GM18511 (cell line): Measurements from ENCODE around the gene BTBD2.
"Not testable (repeated sequence)": the region's sequence is repeated elsewhere in the genome, so short reads cannot be mapped to it uniquely, and the experiment has no call there.

ENCODE experiments used
- ATAC-seq: cut with Tn5 transposase; IDR thresholded peaks from one replicate; pipeline ENCODE4 v1.9.1; 2021; ENCODE audit warnings: mild to moderate bottlenecking, moderate library complexity; ENCODE audit not compliant: unreplicated experiment

Gene BTBD2

GRCh38 chr19:2040647-2041432 lies 25.3 kb upstream of the BTBD2 start:
- no peak for ATAC-seq

- ATAC-seq: no peak
These were observed 24.6 kb upstream of the BTBD2 start for GRCh38 chr19:2039959-2040646.

- ATAC-seq: no peak
These were observed 23.8 kb upstream of the BTBD2 start for GRCh38 chr19:2039089-2039958.

- ATAC-seq: no peak
These were observed 23.0 kb upstream of the BTBD2 start for GRCh38 chr19:2038284-2039088.

- ATAC-seq: no peak
These were observed 22.2 kb upstream of the BTBD2 start for GRCh38 chr19:2037651-2038255.

- no peak for ATAC-seq
These were observed 20.9 kb upstream of the BTBD2 start for GRCh38 chr19:2036424-2036823.

- no peak for ATAC-seq
These were observed 20.1 kb upstream of the BTBD2 start for GRCh38 chr19:2035590-2035991.

- ATAC-seq: no peak
These were observed 19.4 kb upstream of the BTBD2 start for GRCh38 chr19:2034729-2035589.

- not testable (repeated sequence) for ATAC-seq
These were observed 18.7 kb upstream of the BTBD2 start for GRCh38 chr19:2034253-2034652.

GRCh38 chr19:2033825-2034159 lies 18.3 kb upstream of the BTBD2 start:
- no peak for ATAC-seq

- no peak for ATAC-seq
These were observed 17.8 kb upstream of the BTBD2 start for GRCh38 chr19:2033115-2033824.

- ATAC-seq: no peak
These were observed 16.9 kb upstream of the BTBD2 start for GRCh38 chr19:2032296-2032941.

- ATAC-seq: no peak
These were observed 11.8 kb upstream of the BTBD2 start for GRCh38 chr19:2027361-2027760.

- no peak for ATAC-seq
These were observed 11.3 kb upstream of the BTBD2 start for GRCh38 chr19:2026770-2027169.

GRCh38 chr19:2022289-2022688 lies 6.8 kb upstream of the BTBD2 start:
- no peak for ATAC-seq

- ATAC-seq: no peak
These were observed 6.1 kb upstream of the BTBD2 start for GRCh38 chr19:2021453-2022140.

- no peak for ATAC-seq
These were observed 3.2 kb upstream of the BTBD2 start for GRCh38 chr19:2018752-2019151.
